ENCODE results near the gene GRPEL2. TPM values are rescaled to one million over a fixed set of nuclear protein-coding genes. Genes with fewer than 3 reads are reported as not detected.

GRPEL2 gene
- polyA plus RNA-seq (ENCODE audit: insufficient read length in 10 of 10): 10 to 100 TPM; 11.4 to 26.9 (median 16.5) TPM
- long read RNA-seq, donor 1: 0 reads
- long read RNA-seq, donor 2: 0 reads
- long read RNA-seq, donor 3: 0 reads
- long read RNA-seq, donor 4, full-length matches to known transcripts: 2 of 2 reads
- long read RNA-seq, donor 4, partial matches to known transcripts: 0 of 2 reads
- long read RNA-seq, donor 4, other reads (novel, unspliced or antisense): 0 of 2 reads
- long read RNA-seq, donor 5, full-length matches to known transcripts: 2 of 2 reads
- long read RNA-seq, donor 5, partial matches to known transcripts: 0 of 2 reads
- long read RNA-seq, donor 5, other reads (novel, unspliced or antisense): 0 of 2 reads
- long read RNA-seq, donor 6, full-length matches to known transcripts: 4 of 4 reads
- long read RNA-seq, donor 6, partial matches to known transcripts: 0 of 4 reads
- long read RNA-seq, donor 6, other reads (novel, unspliced or antisense): 0 of 4 reads
- long read RNA-seq, donor 7, full-length matches to known transcripts: 5 of 5 reads
- long read RNA-seq, donor 7, partial matches to known transcripts: 0 of 5 reads
- long read RNA-seq, donor 7, other reads (novel, unspliced or antisense): 0 of 5 reads
- long read RNA-seq, donor 8, full-length matches to known transcripts: 4 of 4 reads
- long read RNA-seq, donor 8, partial matches to known transcripts: 0 of 4 reads
- long read RNA-seq, donor 8, other reads (novel, unspliced or antisense): 0 of 4 reads
- long read RNA-seq, donor 9: 0 reads

DNA sequence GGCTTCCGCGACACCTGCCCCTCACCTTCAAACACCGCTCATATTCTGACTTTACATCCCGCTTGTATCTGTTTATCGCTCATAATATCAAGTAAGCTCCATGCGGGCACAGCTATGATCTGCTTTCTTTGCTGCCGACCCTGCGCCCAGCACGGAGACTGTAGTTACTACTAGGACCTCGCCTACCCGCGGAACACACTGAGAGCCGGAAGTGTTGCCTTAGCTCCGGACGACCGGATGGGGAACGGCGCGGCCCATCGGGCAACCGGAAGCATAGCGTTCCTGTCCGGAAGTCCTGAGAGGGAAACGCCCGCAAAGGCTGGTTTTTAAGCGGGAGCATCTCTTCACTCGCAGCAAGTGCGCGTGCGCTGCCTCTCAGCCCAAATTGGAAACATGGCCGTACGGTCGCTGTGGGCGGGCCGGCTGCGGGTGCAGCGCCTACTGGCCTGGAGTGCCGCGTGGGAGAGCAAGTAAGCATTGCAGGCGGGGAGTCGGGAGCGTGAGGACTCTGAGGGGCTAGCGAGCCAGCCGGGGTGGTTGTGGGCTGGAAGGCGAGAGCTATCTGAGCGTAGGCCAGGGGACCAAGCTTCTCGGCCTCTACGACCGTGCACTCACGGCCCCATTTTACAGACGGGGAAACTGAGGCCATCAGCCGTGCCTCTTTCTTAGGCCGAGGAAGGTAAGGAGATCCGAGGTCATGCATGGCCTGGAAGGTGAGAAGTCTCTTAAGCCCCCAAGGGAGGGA is at the start of gene GRPEL2:
TSS of gene GRPEL2 (plus strand) at position 353 of the 745 bp plus-strand sequence. CDS start at position 394, 41 bp downstream.
- peak; percentile 97 to 98 (median 97) for DNase-seq

DNA sequence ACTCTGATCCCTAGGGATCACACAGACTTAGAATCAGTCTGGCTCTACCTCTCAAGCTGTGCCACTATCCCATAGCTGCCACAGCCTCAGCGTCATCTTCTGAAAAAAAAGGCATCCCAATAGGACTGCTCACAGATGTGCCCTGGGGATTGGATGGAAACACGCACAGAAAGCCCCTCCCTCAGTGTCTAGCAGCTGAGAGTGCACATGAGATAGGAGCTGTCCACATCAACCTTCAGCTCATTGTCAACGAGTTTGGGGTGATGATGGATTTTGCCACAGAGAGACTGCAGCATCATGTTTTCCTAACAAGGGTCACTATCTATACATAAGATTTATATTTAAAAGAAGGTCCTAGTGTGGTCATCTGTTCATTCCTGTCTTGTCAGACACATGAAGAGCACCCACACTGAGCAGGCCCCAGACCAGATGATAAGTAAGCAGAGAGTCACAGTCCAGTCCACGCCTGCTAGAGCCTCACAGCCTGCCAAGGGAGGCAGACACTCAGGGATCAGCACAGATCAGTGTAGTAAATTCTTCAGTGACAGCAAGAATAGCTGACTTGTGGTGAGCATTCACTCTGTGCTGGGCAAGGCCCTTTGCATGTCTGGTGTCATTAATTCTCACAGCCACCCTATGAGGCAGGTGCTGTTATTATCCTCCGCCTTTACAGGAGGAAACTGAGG is 47.8 kb upstream of the GRPEL2 start:
- no peak for DNase-seq

DNA sequence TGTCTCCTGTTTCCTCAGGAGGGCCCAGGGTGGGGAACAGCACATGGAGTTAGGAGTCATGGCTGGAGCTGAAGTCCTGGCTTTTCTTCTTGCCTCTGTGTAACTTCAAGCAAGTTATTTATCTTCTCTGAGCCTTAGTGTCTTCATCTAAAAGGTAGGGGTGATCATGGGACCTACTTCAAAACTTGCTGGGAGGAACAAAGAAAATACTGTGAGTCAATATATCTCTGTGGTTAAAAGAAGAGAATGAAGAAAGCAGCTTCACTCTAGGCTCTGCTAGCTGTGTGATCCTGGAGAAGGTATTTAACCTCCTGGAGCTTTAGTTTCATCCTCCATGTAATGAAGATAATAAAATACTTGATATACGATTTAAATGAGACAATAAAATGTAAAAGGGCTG is 47.1 kb upstream of the GRPEL2 start:
- no peak for DNase-seq

DNA sequence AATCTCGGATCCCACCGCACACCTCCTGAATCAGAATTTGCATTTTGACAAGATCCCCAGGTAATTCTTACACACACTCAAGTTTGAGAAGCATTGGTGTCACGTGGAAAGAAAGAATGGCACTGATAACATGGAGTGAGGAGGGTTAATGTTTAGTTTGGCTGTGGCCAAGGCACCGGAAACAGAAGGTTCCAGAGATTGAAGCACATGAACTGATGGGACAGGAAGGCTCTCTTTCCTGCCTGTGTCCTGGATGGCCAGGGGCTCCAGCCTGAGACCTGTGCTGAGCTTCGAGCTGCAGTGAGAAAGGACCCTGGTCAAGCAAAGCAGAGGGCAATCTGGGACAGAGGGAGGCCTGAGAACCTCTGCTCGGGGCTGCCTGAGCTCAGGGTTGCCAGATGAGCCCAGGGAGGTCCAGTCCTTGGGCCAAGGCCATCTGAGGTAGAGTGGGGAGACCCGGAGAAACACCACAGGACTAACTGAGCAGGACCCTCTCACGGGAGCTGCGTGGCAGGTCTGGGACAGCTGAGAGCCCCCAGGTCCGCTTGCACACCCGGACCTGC is 46.4 kb upstream of the GRPEL2 start:
- no peak for DNase-seq

- DNase-seq: no peak
Observed at GRCh38 chr5:149299451-149300054, 45.7 kb upstream of the GRPEL2 start.

- DNase-seq: no peak
Observed at GRCh38 chr5:149300441-149300840, 44.9 kb upstream of the GRPEL2 start.

GRCh38 chr5:149301049-149301743 is 44.1 kb upstream of the GRPEL2 start:
- no peak for DNase-seq

DNA sequence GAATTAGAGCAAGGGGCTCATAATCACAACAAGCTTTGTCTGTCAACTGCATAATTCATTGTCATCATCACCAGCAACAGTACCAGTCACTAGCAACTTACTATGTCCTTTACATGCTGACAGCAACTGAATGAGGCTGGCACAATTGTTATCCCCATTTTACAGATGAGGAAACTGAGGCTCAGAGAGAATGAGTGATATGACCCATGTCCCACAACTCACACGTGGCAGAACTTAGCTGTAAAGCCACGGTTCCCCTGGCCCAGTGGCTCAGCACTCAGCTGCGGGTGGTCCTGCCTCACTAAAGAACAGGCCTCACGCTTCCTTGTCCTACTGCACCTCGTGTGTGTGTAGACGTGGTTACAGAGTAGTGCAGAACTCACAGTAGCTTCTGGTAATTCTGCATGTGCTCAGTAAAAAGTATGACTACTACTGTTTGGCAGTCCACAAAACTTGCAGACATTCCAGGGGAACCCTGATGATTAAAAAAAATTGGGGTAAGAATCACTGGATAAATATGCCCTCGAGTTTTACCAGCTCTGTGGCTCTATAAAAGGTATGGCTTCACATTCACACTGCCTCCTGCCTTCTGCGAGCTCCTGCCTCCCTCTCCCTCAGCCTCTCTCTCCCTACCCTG is 43.4 kb upstream of the GRPEL2 start:
- no peak for DNase-seq

GRCh38 chr5:149302641-149303040 is 42.7 kb upstream of the GRPEL2 start:
- no peak for DNase-seq

DNA sequence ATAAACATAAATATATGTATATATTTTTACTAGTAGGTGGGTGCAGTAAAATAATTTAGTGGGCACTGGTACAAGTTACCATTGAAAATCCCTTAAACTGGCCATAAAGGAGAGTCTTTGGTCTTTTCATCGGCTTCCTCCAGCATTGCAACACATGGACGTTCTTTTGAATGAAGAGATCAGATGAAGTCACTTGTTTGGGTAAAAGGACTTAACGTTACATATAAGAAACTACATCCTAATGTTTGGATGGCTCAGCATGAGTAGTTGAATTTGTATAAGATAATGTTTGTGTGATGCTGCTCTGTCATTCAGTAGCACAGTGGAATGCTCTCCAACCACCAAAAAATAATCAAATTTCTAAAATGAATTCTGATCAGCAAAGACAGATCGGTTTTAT is 42.1 kb upstream of the GRPEL2 start:
- DNase-seq: no peak

- no peak for DNase-seq
Observed at GRCh38 chr5:149304195-149305078, 40.9 kb upstream of the GRPEL2 start.

- no peak for DNase-seq
Observed at GRCh38 chr5:149309354-149309753, 35.9 kb upstream of the GRPEL2 start.

GRCh38 chr5:149310488-149310887 is 34.8 kb upstream of the GRPEL2 start:
- no peak for DNase-seq

- DNase-seq: peak in 1 of 3 donors; percentile 20
Observed at GRCh38 chr5:149310947-149311658, 34.2 kb upstream of the GRPEL2 start.

- no peak for DNase-seq
Observed at GRCh38 chr5:149313151-149313841, 32.0 kb upstream of the GRPEL2 start.

DNA sequence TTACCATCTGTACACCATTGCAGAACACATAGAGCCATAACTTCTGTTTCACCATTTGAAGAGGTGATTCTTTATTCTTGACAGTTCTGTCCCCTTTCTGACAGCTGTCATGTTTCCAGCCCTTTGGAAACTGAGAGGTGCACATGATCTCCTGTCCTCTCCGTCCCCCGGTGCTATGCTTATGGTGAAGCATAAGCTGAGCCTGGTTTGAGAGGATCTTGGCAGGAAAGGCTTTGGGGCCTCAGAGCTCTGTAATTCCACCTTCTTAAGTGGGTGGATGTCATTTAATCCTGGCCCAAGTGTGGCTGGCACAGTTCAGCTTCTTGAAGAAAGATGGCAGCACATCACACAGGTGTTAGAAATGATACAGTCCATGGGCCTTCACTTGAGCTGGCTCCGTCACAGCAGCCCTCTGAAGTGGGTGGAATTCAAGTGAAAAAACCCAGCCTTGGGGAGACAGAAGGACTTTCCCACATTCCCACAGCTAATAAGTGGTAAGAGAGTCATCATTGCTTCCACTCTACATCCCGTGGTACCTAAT is 30.7 kb upstream of the GRPEL2 start:
- no peak for DNase-seq

GRCh38 chr5:149315753-149316152 is 29.5 kb upstream of the GRPEL2 start:
- DNase-seq: no peak

Data from muscle of back (tissue), 13 donors.